ENCODE data around the gene PARVA. TPM values are rescaled to one million over a fixed set of nuclear protein-coding genes. Genes with fewer than 3 reads are reported as not detected.

PARVA gene
- total RNA-seq, 4 donors from 2014 or later: 10.0 to 25.0 (median 14.2) TPM

GRCh38 chr11:12440565-12440964 lies 63.2 kb downstream of the PARVA start:
- TF ChIP-seq CTCF (IDR thresholded peaks at IDR 0.05): no peak
- TF ChIP-seq POLR2A (IDR thresholded peaks at IDR 0.05): no peak
- H3K4me3 ChIP-seq (ENCODE audit: low read depth, poor library complexity, severe bottlenecking): no peak overlapping the region
- DNase-seq (ENCODE audit: low spot score in 2 of 2): no peak
- 96 to 97% methylated on average over 4 of the region's 4 CpGs for WGBS, 2 donors
- intact Hi-C loops (cut with DNase I; ENCODE audit: low total_unique reads): no loop called here

GRCh38 chr11:12441231-12441861 lies 64.0 kb downstream of the PARVA start:
- no peak overlapping the region for H3K4me3 ChIP-seq (ENCODE audit: low read depth, poor library complexity, severe bottlenecking)
- WGBS, 2 donors: 68 to 75% methylated on average over 7 of the region's 7 CpGs
- no peak for DNase-seq (ENCODE audit: low spot score in 2 of 2)
- intact Hi-C loops (cut with DNase I; ENCODE audit: low total_unique reads): no loop called here
- TF ChIP-seq POLR2A (IDR thresholded peaks at IDR 0.05): no peak

- intact Hi-C loops (cut with DNase I; ENCODE audit: low total_unique reads): no loop called here
- H3K4me3 ChIP-seq (ENCODE audit: low read depth, poor library complexity, severe bottlenecking): no peak overlapping the region
- no peak for TF ChIP-seq CTCF (IDR thresholded peaks at IDR 0.05)
- TF ChIP-seq POLR2A (IDR thresholded peaks at IDR 0.05): no peak
- no peak for DNase-seq (ENCODE audit: low spot score in 2 of 2)
- 55 to 71% methylated on average over 2 of the region's 2 CpGs for WGBS, 2 donors
Measured at GRCh38 chr11:12444601-12445000, 67.2 kb downstream of the PARVA start.

- TF ChIP-seq POLR2A (IDR thresholded peaks at IDR 0.05) (no peak), CTCF (IDR thresholded peaks at IDR 0.05) (no peak)
- intact Hi-C loops (cut with DNase I; ENCODE audit: low total_unique reads): no loop called here
- 90 to 93% methylated on average over 2 of the region's 2 CpGs for WGBS, 2 donors
Measured at GRCh38 chr11:12445001-12445400, 67.6 kb downstream of the PARVA start.

GRCh38 chr11:12446863-12447262 lies 69.5 kb downstream of the PARVA start:
- DNase-seq (ENCODE audit: low spot score in 2 of 2): no peak
- no peak for TF ChIP-seq CTCF (IDR thresholded peaks at IDR 0.05)
- TF ChIP-seq POLR2A (IDR thresholded peaks at IDR 0.05): no peak
- H3K4me3 ChIP-seq (ENCODE audit: low read depth, poor library complexity, severe bottlenecking): no peak overlapping the region
- intact Hi-C loops (cut with DNase I; ENCODE audit: low total_unique reads): no loop called here

More at GRCh38 chr11:12445001-12445400, 67.6 kb downstream of the PARVA start:
- H3K4me3 ChIP-seq (ENCODE audit: low read depth, poor library complexity, severe bottlenecking): no peak overlapping the region
- DNase-seq (ENCODE audit: low spot score in 2 of 2): no peak

GRCh38 chr11:12448131-12448939 lies 71.0 kb downstream of the PARVA start:
- WGBS, 2 donors: 85 to 91% methylated on average over 9 of the region's 9 CpGs
- intact Hi-C loops (cut with DNase I; ENCODE audit: low total_unique reads): no loop called here
- no peak for TF ChIP-seq POLR2A (IDR thresholded peaks at IDR 0.05)
- no peak for TF ChIP-seq CTCF (IDR thresholded peaks at IDR 0.05)
- no peak for DNase-seq (ENCODE audit: low spot score in 2 of 2)
- no peak overlapping the region for H3K4me3 ChIP-seq (ENCODE audit: low read depth, poor library complexity, severe bottlenecking)

Data from lower leg skin (tissue), 4 donors.